Caki2 (cell line): ENCODE data around the gene ZNF236. TPM values are rescaled to one million over a fixed set of nuclear protein-coding genes. Genes with fewer than 3 reads are reported as not detected.

Experiments
- DNase-seq: peaks from one replicate; pipeline ENCODE4 v3.0.0-alpha.2; 2015; ENCODE audit warnings: low read depth
- in situ Hi-C: cut with HindIII; loops from 2 replicates; pipeline ENCODE4 v1.10.0; 2016; ENCODE audit warnings: low sequenced_read_pairs, low pct_unique_long_range_greater_than_20kb, mixed read lengths
- total RNA-seq: library from RNA; depleted of rRNA; stranded (reverse); fragments of >200 nt; shearing (Covaris generic); gene quantifications from 2 replicates; pipeline ENCODE4 v1.2.3, GENCODE V29; 2014; ENCODE audit warnings: low replicate concordance

The ZNF236 gene
- total RNA-seq, 1 experiment from 2014 or later = 6.4 TPM

DNA sequence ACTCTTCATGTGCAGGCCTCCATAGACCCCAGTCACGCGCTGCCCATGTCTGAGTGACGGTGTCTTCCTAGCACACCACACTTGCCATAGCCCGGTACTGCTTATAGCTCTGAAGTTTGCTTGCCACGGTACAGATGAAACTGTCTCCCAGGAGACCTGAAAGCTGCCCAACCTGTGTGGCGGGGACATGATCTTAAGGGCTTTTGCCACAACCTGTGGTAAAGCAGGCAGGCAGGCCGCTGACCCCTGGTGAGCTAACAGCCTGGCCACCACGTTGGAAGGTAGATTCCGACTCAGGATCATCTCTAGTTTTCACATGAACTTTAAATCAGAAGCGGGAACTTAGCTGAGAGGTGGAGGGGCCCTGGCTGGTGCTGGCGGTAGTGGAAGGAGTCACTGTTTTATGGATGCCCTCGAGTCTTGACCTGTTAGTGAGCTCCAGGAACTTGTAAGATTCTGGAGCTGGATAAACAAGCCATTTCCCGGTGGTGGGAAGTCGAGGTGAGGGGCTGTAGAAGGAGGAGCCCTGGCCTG lies 153.3 kb downstream of the ZNF236 start:
- DNase-seq = no peak
- in situ Hi-C loops = no loop called here

DNA sequence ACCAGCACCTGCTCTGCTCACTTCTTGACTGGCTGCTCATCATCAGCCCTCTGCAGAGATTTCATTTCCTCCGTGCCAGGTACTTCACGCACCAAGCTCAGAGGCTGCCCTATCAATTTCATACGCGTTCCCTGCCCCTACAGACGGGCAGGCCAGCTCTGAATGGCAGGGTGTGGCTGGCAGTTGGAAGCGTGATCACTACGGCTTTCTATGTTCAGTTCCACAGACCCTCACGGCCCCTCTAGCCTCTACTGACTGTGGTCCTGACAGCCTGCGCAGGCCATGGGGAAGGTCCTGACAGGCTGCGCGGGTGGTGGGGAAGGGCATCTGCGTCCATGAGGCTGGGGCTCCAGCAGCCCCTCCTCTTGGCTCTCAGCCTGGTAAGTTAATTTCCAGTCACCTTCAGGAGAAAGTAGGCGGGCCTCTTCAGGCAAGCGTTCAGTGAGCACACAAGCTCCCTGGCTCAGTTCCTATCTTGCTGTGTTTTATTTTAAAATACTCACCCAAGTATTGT lies 154.8 kb downstream of the ZNF236 start:
- no peak for DNase-seq
- in situ Hi-C loops = no loop called here

GRCh38 chr18:76977684-76978232 lies 155.4 kb downstream of the ZNF236 start:
- DNase-seq = no peak
- in situ Hi-C loops = no loop called here

GRCh38 chr18:76978616-76979015 lies 156.3 kb downstream of the ZNF236 start:
- no peak for DNase-seq
- in situ Hi-C loops = no loop called here

DNA sequence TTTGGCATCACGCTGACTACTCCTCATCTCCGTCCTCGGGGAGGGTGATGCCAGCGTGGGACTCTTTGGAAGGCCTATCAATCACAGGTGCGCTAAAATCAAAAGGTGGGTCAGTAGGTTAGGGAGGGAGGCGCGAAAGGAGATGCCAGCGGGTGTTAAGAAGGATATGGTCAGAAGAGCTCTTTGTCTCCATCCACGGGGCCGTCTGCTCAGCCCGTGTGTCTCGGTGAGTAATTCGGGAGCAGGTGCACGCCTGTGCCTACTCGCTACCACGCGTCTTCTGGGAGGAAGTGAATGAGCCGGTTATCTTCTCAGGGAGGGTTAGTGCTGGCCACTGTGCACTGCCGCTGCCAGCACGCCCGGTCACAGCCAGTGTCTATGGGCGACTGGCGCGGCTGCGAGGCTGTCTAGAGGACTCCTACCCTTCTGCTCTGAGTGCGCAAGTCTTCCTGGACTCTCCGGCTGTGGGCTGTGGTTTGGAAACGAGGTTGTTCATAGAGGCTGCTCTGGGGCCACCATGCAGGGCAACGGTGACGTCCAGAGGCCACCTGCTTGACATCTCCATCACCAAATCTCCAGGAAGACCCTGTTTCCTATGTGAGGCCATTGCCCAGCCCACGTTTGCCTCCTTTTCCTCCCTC lies 156.9 kb downstream of the ZNF236 start:
- in situ Hi-C loops = no loop called here
- no peak for DNase-seq

DNA sequence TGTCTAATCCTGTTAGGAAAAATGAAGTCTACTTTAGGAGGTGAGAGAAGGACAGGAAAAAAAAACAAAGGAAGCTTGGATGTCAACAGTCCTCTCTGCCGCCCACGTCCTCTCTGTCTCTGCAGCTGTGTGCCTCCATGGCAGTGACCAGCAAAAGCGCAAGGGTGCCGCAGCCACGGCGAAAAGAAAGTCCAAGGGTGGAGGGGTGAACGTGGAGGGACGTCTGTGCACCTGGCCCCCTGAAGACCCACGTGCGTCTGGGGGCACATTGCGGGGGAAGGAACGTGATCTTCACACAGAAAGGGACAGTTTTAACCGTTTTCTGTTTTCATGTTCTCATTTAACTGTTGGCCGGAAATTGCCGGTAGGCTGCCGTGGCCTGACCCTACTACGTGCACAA lies 157.5 kb downstream of the ZNF236 start:
- in situ Hi-C loops = no loop called here
- DNase-seq = no peak

- no peak for DNase-seq
- in situ Hi-C loops = no loop called here
Observed at GRCh38 chr18:76980663-76981395, 158.5 kb downstream of the ZNF236 start.

- in situ Hi-C loops = no loop called here
- no peak for DNase-seq
Observed at GRCh38 chr18:76981396-76981968, 159.1 kb downstream of the ZNF236 start.

- in situ Hi-C loops = no loop called here
- no peak for DNase-seq
Observed at GRCh38 chr18:76982038-76982437, 159.7 kb downstream of the ZNF236 start.

GRCh38 chr18:76982841-76983583 lies 160.7 kb downstream of the ZNF236 start:
- in situ Hi-C loops = no loop called here
- peak; percentile 64 for DNase-seq

- in situ Hi-C loops = no loop called here
- no peak for DNase-seq
Observed at GRCh38 chr18:76983613-76984051, 161.3 kb downstream of the ZNF236 start.

DNA sequence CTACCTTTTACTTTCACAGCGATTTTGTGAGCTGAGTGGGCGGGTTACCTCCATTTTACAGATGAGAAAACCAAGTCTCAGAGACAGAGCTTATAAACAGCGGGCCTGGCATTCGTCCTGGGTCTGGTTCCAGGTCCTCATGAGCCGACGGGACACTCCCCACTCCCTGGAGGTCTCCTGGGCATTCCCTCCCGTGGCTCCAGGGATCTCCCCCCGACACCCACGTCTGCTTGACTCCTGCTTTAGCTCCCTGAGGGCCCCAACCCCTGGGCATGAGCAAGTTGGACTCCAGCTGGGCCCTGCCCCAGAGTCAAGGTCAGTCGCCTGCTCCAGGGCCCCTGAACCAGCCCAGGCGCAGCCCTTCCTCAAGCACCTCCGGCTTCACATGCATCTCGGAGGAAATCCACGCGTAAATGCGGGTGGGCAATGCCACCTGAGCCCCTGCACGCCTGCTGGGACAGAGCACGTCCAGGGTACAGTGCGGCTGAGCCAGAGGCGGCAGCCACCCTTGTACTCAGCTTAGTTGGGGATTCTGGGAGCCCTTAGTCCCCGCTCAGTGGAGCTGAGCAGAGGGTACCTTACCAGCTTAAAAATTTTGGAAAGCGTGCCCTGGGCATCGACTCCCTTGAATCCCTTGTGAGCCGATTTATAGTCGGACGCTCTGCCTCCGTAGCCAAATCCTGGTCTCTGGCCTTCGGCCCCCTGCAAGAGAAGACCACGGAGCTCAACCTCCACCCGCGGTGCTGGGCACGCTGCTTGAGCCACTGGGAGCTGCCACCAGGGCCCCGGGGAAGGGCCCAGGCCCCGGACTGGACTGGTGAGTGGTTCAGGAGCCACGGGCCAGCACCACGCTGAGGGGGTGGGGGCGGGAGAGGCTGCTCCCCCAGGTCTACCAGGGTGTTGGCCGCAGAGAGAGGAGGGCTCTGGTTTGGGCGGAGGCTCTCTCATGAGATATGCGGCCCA lies 162.1 kb downstream of the ZNF236 start:
- in situ Hi-C loops = no loop called here

DNA sequence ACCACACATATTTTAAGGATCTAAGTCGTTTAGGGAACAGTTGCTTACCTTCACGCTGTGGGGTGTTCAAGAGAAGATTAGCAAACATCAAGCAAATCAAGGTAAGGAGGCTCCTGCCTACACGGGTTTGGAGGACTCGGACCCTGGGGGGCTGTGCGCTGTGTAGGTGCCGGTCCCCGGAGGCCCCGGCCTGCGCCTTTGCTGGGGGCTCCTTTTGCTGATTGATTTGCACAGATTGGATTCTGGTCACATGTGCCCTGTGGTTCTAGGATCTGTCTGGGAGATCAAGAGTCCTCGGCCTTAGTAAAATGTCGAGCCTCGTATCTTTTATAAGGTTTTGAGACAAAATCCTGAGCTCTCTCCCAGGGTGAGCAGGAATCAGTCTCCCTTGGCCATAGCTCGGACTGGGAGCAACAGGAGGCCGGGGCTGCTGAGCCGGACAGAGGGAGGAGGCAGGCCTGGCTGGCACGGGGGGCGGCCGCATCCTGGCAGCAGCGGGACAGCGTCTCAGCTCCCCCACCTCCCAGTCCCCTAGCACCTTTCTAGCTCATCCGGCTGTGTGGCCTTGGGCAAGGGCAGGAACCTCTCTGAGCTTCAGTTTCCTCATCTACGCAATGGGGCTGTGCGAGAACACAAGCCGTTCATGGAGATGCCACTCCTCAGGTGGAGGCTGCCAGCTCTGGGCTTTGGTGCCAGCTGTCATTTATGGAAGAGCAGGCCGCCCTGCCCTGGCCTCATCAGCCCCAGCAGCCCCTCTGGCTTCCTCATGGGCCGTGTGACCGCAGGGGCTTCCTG lies 163.0 kb downstream of the ZNF236 start:
- in situ Hi-C loops = no loop called here
- no peak for DNase-seq

More for the DNA sequence above, 162.1 kb downstream of the ZNF236 start:
- DNase-seq = no peak

GRCh38 chr18:76985951-76986236 lies 163.5 kb downstream of the ZNF236 start:
- in situ Hi-C loops = no loop called here
- no peak for DNase-seq

GRCh38 chr18:76986406-76986805 lies 164.0 kb downstream of the ZNF236 start:
- no peak for DNase-seq
- in situ Hi-C loops = no loop called here

GRCh38 chr18:76988031-76988826 lies 165.9 kb downstream of the ZNF236 start:
- in situ Hi-C loops = no loop called here

More at GRCh38 chr18:76988031-76988826, 165.9 kb downstream of the ZNF236 start:
- DNase-seq = no peak
